Fibroblast of skin of scalp (primary cell): ENCODE results near the gene EYA2.
"Not testable (repeated sequence)": the region's sequence is repeated elsewhere in the genome, so short reads cannot be mapped to it uniquely, and the experiment has no call there.

Experiments
- DNase-seq: peaks from one replicate; pipeline ENCODE4 v3.0.0-alpha.2; 2013

Gene EYA2

GRCh38 chr20:46932439-46932838, 37.8 kb downstream of the EYA2 start:
- DNase-seq = not testable (repeated sequence)

DNA sequence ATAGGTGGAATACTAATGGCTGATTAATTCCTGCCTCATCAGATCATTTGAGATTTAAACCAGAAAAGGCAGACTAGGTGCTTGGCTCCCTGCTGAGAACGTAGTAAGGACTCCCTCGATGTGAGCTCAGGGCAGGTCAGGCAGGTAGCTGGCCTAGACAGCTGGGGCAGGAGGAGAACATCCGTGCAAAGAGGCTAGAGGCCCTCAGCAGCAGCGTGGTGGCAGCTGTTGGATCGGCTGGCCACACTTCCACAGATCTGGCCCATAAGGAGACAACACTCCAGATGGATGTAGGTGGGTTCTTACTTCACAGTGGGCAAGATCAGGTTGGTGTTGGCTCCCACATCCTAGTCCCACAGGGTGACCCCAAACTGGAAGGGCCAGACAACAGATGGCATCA, 38.5 kb downstream of the EYA2 start:
- no peak for DNase-seq

DNA sequence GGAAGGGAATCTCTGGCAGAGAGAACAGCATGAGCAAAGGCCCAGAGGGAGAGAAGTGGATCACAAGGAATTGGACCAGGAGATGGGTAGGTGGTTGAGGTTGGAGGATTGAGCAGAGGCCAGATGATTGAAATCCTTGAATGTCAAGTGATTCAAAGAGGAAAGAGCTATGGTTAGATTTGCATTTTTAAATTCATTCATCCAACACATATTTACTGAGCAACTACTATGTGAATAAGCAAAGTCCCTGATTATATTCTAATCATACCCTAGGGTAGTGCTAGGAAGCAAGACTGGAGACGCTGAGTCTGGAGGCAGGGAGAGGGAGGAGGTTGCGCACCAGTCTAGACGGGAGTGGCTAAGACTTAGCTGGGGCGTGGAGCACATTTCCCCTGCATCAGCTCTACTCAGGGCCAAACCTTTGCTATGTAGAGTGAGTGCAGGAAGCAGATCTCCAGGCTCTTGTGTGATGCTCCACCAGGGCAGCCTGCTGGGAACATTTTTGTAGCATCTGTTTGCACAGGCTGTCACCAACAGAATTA, 40.2 kb downstream of the EYA2 start:
- DNase-seq = no peak

- DNase-seq = no peak
These were observed 40.9 kb downstream of the EYA2 start for GRCh38 chr20:46935394-46936017.

GRCh38 chr20:46936415-46937156, 41.9 kb downstream of the EYA2 start:
- DNase-seq = no peak

- no peak for DNase-seq
These were observed 42.5 kb downstream of the EYA2 start for GRCh38 chr20:46937157-46937523.

DNA sequence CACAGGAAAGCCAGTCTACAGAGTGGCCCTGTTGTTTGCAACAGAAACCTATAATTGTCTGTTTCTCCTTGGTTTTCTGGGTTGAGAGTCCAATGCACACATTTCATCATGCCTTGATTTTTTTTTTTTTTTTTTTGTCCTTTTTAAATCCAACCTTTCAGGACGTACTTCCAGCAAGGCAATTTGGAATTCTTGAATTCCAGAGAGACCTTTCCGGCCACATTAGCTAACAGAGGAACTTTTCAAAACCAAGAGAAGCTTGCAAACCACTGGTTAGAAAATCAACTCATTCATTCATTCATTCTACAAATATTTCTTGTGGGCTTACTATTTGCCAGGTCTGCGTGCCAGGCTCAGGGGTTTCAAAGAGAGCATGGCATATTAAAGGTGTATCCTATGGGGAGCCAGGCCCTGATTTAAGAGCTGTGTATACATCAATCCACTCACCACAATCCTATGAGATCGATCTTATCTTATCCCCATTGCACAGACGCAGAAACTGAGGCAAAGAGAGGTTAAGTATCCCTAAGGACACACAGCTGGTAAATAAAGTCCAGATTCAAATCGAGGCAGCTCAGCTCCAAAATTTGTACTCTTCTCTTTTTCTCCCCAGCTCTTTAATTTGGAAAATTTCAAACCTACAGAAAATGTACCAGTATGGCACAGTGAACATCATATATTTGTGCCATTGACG, 43.0 kb downstream of the EYA2 start:
- no peak for DNase-seq

GRCh38 chr20:46938434-46938833, 43.8 kb downstream of the EYA2 start:
- DNase-seq = peak; percentile 18

- no peak for DNase-seq
These were observed 44.7 kb downstream of the EYA2 start for GRCh38 chr20:46939031-46939965.

GRCh38 chr20:46940616-46941015, 46.0 kb downstream of the EYA2 start:
- no peak for DNase-seq

DNA sequence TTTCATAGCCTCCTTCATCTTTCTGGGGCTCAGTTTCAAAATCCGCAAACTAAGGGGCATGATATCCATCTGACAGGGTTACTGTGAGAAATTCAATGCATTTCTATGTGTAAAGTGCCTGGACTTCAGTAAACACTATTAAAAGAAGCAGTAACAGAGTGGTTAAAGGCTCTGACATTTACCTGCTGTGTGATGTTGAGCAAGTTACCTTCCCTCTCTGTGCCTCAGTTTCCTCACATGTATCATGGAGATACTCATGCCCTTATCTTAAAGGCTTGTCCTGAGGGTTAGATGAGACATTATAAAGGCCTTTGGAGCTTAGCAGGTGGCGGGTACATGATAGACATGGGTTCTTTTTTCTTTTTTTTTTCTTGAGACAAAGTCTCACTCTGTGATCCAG, 46.8 kb downstream of the EYA2 start:
- DNase-seq = no peak

- DNase-seq = no peak
These were observed 49.4 kb downstream of the EYA2 start for GRCh38 chr20:46943861-46944591.

DNA sequence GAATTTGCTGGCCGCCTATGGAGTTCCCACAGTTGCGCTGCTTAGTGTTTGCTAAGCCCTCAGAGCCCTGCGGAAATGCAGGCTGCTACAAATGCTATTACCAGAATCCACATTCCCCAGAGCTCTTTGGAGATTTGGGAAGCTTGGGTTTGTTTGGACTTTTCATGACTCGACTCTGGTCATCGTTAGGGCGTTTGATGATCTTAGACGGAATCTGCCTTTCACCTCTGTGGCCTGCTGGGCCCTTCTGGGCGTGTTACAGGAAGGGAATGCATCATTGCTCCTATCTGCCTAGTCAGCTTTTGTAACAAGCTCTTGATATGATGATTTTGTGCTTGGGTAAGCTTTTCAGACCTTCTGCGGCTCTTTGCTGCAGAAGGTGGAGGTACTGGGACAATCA, 50.8 kb downstream of the EYA2 start:
- no peak for DNase-seq

DNA sequence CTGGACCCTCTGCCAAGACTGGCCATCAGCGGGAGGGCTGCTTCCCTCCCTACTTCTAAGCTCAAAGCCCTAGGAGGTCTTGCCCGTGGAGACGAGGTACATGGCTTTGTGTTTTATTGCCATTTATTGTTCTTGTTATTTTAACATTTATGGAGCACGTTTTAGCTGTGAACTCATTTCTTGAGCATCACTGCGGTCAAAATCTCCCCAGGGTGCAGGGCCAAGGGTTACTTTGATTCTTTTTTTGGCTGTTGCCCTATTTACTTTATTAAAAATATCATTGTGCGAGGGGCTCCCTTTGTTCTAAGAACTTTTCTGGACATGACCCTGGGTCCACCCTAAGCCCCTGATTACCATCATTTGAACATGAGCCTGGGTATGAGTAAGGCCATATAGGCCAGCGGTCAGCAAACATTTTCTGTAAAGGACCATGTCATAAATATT, 51.6 kb downstream of the EYA2 start:
- peak; percentile 37 for DNase-seq

DNA sequence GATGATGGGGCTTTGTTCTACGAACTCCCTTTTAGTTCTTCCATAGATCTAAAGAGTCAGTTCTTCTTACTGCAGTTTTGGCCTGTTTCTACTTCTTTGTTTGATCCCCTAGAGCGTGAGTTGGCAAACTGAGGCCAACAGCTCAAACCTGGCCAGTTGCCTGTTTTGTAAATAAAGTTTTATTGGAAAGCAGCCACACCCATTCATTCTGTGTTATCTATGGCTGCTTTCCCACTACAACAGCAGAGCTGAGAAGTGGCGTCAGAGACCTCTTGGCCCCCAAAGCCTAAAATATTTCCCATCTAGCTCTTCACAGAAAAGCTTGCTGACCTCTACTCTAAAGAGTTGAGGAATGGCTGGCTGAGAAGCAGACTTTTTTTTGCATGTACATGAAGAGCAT, 52.2 kb downstream of the EYA2 start:
- peak; percentile 15 for DNase-seq

DNA sequence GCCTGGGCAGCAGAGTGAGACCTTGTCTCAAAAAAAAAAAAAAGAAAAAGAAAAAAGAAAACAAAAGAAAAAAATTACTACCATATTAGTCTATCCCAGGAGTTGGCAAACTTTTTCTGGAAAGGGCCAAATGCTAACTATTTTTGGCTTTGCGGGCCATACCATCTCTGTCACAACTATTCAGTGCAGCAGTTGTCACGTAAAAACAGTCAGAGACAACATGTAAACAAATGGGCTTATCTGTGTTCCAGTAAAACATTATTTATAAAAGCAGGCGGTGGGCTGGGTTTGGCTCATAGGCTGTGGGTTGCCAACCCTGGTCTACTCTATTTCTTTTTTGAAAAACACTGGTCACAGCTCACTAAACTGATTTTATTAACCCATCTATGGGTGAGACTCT, 53.4 kb downstream of the EYA2 start:
- no peak for DNase-seq

DNA sequence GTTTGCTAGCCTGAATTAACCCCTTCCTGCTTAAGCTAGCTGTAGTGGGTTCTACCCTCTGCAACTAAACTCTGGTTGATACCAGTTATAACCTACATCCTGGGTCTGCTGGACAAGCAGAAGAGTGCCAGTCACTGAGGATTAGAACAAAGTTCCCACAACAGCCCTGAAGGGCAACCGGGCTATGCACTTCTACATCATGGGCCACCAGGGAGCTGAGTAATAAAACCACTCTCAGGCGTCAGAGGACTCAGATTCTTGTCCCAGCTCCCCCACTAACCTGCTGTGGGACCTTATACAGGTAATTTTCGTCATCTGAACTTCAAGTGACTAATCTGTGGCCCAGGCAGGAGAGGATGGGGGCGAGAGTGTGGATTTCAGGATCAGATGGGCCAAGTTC, 56.8 kb downstream of the EYA2 start:
- DNase-seq = peak; percentile 40

DNA sequence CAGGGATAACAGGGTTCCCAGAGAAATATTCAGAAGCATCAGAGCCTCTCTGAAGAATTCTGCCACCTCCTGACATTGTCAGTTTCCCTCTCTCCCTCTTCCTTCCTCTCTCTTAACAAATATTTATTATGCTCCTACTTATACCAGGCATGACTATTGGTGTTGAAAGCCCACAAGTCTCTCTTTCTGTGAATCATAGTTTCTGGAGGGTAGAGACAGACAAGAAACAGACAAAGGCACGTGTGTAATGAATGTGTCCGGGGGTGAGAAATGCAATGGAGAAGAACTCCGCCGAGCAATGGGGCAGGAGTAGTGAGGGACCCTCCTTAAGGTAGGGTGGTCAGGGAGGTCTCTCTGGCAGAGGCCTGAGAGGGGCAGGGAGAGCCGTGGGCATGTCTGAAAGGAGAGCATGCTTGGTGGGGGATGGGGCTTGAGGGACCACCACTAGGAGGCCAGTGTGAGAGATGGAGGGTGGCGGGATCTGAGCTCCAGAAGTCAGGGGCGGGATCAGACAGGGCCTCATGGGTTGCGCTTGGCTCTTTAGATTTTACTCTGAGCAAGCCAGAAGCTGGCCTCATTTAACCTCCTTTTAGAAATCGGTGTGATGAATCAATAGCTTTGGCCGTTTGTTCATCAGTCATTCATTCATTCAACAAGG, 57.3 kb downstream of the EYA2 start:
- peak; percentile 68 for DNase-seq

DNA sequence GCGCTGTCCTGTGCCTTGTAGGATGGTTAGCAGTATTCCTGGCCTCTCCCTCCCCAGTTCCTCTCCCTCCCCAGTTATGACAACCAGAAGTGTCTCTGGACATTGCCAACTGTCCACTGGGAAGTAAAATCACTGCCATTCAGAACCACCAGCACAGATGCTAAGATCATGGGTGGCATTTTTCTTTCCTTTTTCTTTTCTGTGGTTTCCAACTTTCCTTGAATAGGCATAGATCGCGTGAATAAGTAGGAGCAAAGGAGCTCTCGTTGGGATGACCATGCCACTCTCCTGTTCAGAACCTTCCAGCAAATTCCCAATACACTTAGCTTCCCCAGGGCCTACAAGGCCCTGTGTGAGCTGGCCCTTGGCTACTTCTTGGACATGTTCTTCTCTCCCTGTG, 59.0 kb downstream of the EYA2 start:
- DNase-seq = no peak

- DNase-seq = peak; percentile 95
These were observed 59.9 kb downstream of the EYA2 start for GRCh38 chr20:46954490-46955038.
